A549 (cell line): ENCODE data around the gene ZNF48. TPM values are rescaled to one million over a fixed set of nuclear protein-coding genes. Genes with fewer than 3 reads are reported as not detected.

ENCODE experiments used
- ATAC-seq, 2 experiments: fragments of 200-7000 bp in 1 of 2; fragments of >200 bp in 1 of 2; cut with Nextera tagmentation in 1 of 2; cut with Tn5 transposase in 1 of 2; 3 replicates each; pipeline versions ENCODE4 v1.8.0 to v1.9.1; 2018 to 2020; ENCODE audit warnings: mild to moderate bottlenecking in 1 of 2, moderate library complexity in 1 of 2
- CTCF ChIA-PET: fragments of 300-600 bp; sonication (Branson Sonifier 250); formaldehyde crosslinking; extraction: SDS; loops from one replicate; lab custom pipeline; 2021; ENCODE audit warnings: antibody characterized with exemption, inconsistent platforms; lab: Yijun Ruan, JAX
- POLR2A ChIA-PET: fragments of 350-600 bp; formaldehyde crosslinking; extraction: SDS; loops from one replicate; lab custom pipeline; 2021; ENCODE audit warnings: antibody characterized with exemption, inconsistent platforms; lab: Yijun Ruan, JAX
- DNase-seq, 2 experiments: peaks; one replicate each; pipeline versions ENCODE4 v3.0.0 to v3.0.0-alpha.2; 2011 to 2016; ENCODE audit warnings: low read depth in 1 of 2, low spot score in 1 of 2
- FAIRE-seq: peaks from 2 replicates; lab custom pipeline; 2011; peaks lifted over from hg19 to GRCh38; lab: Jason Lieb, UNC
- H3K27ac ChIP-seq, 2 experiments: fragments of >200 bp; sonication (Bioruptor Twin); formaldehyde crosslinking; 3 replicates each; pipeline ENCODE4 v1.5.1; 2016 to 2017
- H3K4me1 ChIP-seq: fragments of >200 bp; sonication (Bioruptor Twin); formaldehyde crosslinking; 3 replicates; pipeline ENCODE4 v1.6.1; 2016
- H3K4me2 ChIP-seq: fragments of >200 bp; sonication (Bioruptor Twin); formaldehyde crosslinking; 3 replicates; pipeline ENCODE4 v1.6.1; 2016
- H3K4me3 ChIP-seq: fragments of >200 bp; sonication (Bioruptor Twin); formaldehyde crosslinking; 3 replicates; pipeline ENCODE4 v1.5.1; 2016
- H3K9me3 ChIP-seq: fragments of >200 bp; sonication (Bioruptor Twin); formaldehyde crosslinking; 3 replicates; pipeline ENCODE4 v1.6.1; 2016
- BHLHE40 ChIP-seq: IDR thresholded peaks from 2 replicates; pipeline ENCODE4 v1.6.1; 2012; ENCODE audit warnings: low read depth, low read length, inconsistent platforms
- CBX2 ChIP-seq: fragments of 200-600 bp; sonication (generic); IDR thresholded peaks from 2 replicates; pipeline ENCODE4 v1.6.1; 2016; ENCODE audit warnings: low read depth, mild to moderate bottlenecking, borderline replicate concordance
- EHF ChIP-seq: fragments of 250-450 bp; sonication (Bioruptor Pico); IDR thresholded peaks from 2 replicates; pipeline ENCODE4 v1.5.0; 2020; ENCODE audit warnings: mild to moderate bottlenecking
- EP300 ChIP-seq, 2 experiments: fragments of >200 bp; sonication (Bioruptor Twin); formaldehyde crosslinking; IDR thresholded peaks; 2 replicates in 1 of 2; 3 replicates in 1 of 2; pipeline ENCODE4 v1.6.1; 2016 to 2017
- ESRRA ChIP-seq: fragments of 150-350 bp; IDR thresholded peaks from 2 replicates; pipeline ENCODE4 v1.6.1; 2014; ENCODE audit warnings: mild to moderate bottlenecking, low read length, borderline replicate concordance
- FOSB ChIP-seq: fragments of 250-450 bp; sonication (Bioruptor Pico); IDR thresholded peaks from 2 replicates; pipeline ENCODE4 v1.5.0; 2020; ENCODE audit warnings: mild to moderate bottlenecking, moderate library complexity
- FOSL2 ChIP-seq, 2 experiments: fragments of 450-650 bp in 1 of 2; fragments of >200 bp in 1 of 2; sonication (Bioruptor Twin) in 1 of 2; formaldehyde crosslinking; IDR thresholded peaks; 2 replicates each; pipeline versions ENCODE4 v1.5.0 to v1.6.1; 2016 to 2020; ENCODE audit warnings: mild to moderate bottlenecking in 1 of 2, moderate library complexity in 1 of 2
- GATA3 ChIP-seq: IDR thresholded peaks from 2 replicates; pipeline ENCODE4 v1.6.1; 2012; ENCODE audit warnings: borderline replicate concordance
- HEYL ChIP-seq: fragments of 250-450 bp; sonication (Bioruptor Pico); IDR thresholded peaks from 2 replicates; pipeline ENCODE4 v1.8.0; 2021; ENCODE audit warnings: mild to moderate bottlenecking, moderate library complexity
- HOXA7 ChIP-seq: fragments of 250-450 bp; sonication (Bioruptor Pico); IDR thresholded peaks from 2 replicates; pipeline ENCODE4 v1.5.0; 2020; ENCODE audit warnings: mild to moderate bottlenecking, moderate library complexity
- HOXB13 ChIP-seq: fragments of 250-450 bp; sonication (Bioruptor Pico); IDR thresholded peaks from 2 replicates; pipeline ENCODE4 v1.5.0; 2020; ENCODE audit warnings: low read depth, mild to moderate bottlenecking, moderate library complexity
- HOXB5 ChIP-seq: fragments of 250-450 bp; sonication (Bioruptor Pico); IDR thresholded peaks from 2 replicates; pipeline ENCODE4 v1.5.0; 2020; ENCODE audit warnings: mild to moderate bottlenecking, moderate library complexity
- JUN ChIP-seq, 2 experiments: fragments of >200 bp; sonication (Bioruptor Twin); formaldehyde crosslinking; IDR thresholded peaks; 2 replicates in 1 of 2; 3 replicates in 1 of 2; pipeline ENCODE4 v1.6.1; 2016 to 2017
- KDM5A ChIP-seq: fragments of 200-600 bp; sonication (generic); IDR thresholded peaks from 2 replicates; pipeline ENCODE4 v1.6.1; 2016; ENCODE audit warnings: antibody characterized with exemption, mild to moderate bottlenecking
- MAZ ChIP-seq: fragments of 150-350 bp; IDR thresholded peaks from 2 replicates; pipeline ENCODE4 v1.6.1; 2014; ENCODE audit warnings: antibody characterized with exemption, low read depth, low read length, borderline replicate concordance
- NPAS2 ChIP-seq: fragments of 250-450 bp; sonication (Bioruptor Pico); IDR thresholded peaks from 2 replicates; pipeline ENCODE4 v1.8.0; 2022; ENCODE audit warnings: mild to moderate bottlenecking, moderate library complexity, borderline replicate concordance
- POLR2A ChIP-seq: IDR thresholded peaks from 2 replicates; pipeline ENCODE4 v1.6.1; 2012; ENCODE audit warnings: mild to moderate bottlenecking, low read length
- POLR2AphosphoS2 ChIP-seq: conservative IDR thresholded peaks from 2 replicates; pipeline ENCODE4 v1.6.1; 2012; ENCODE audit warnings: low read length, improper control_type of control experiment, inconsistent platforms
- RARB ChIP-seq: fragments of 250-450 bp; sonication (Bioruptor Pico); IDR thresholded peaks from 2 replicates; pipeline ENCODE4 v1.8.0; 2021; ENCODE audit warnings: mild to moderate bottlenecking, moderate library complexity
- REST ChIP-seq: fragments of 200-600 bp; sonication (generic); IDR thresholded peaks from 2 replicates; pipeline ENCODE4 v1.6.1; 2016; ENCODE audit warnings: antibody characterized with exemption, mild to moderate bottlenecking, moderate library complexity
- SREBF2 ChIP-seq: fragments of 450-650 bp; IDR thresholded peaks from 2 replicates; pipeline ENCODE4 v1.6.1; 2014; ENCODE audit warnings: mild to moderate bottlenecking, moderate library complexity
- TP53 ChIP-seq: fragments of 250-450 bp; sonication (Bioruptor Pico); IDR thresholded peaks from 2 replicates; pipeline ENCODE4 v1.5.0; 2021; ENCODE audit warnings: mild to moderate bottlenecking, moderate library complexity
- USF2 ChIP-seq: fragments of 450-650 bp; IDR thresholded peaks from 2 replicates; pipeline ENCODE4 v1.6.1; 2014; ENCODE audit warnings: antibody characterized with exemption
- ZFP36 ChIP-seq: fragments of 450-650 bp; IDR thresholded peaks from 2 replicates; pipeline ENCODE4 v1.6.1; 2014; ENCODE audit warnings: borderline replicate concordance; ENCODE audit not compliant: partially characterized antibody
- WGBS: methylation state at CpG from one replicate; pipeline ENCODE4 v1.1.6; 2017; ENCODE audit errors: missing lambda C conversion rate; 5-methylcytosine and 5-hydroxymethylcytosine counted together
- polyA plus RNA-seq, 4 experiments: library from polyadenylated mRNA; depleted of rRNA in 3 of 4; stranded (reverse); fragments of >200 nt; fragmentation: RNase III in 1 of 4; extraction: RNeasy Plus Mini Kit Qiagen cat#74134 plus additional on column Dnase treatment in 1 of 4; gene quantifications; 2 replicates in 3 of 4; 3 replicates in 1 of 4; pipeline ENCODE4 v1.2.3, GENCODE V29; 2011 to 2017

ZNF48 gene
- polyA plus RNA-seq, 2 of the 4 experiments (the other 2 are of a cell fraction), result 9.3 to 10.4 TPM

GRCh38 chr16:30351586-30352419 is 43.4 kb upstream of the ZNF48 start:
- FAIRE-seq (no peak), DNase-seq (peak in 1 of 2 experiments; percentile 60), ATAC-seq (peak in 1 of 2 experiments; percentile 9; a peak in 1 of 6 replicates)
- Histone ChIP-seq H3K9me3 (no peaks in the 10 kb centered on the region), H3K4me3 (no peak overlapping the region), H3K4me2 (peak overlapping the region; percentile 46), H3K27ac (peak overlapping the region; percentile 32 to 96; a peak in 4 of 6 replicates), H3K4me1 (peaks cover 41% of the 10 kb centered on the region)
- 68% methylated on average over 11 of the region's 11 CpGs for WGBS
- ChIA-PET POLR2A (interaction anchor here (1.2 kb wide), 1 partner anchor 16 kb away, joined by 3 read pairs; no protein-coding TSS in a partner anchor), CTCF (interaction anchor here (0.8 to 2.4 kb wide), 2 partner anchors 10 to 57 kb away, joined by 3 to 6 read pairs; no protein-coding TSS in a partner anchor)
- TF ChIP-seq FOSL2 (IDR thresholded peaks at IDR 0.05), result no peak
- peak; percentile 46 for TF ChIP-seq FOSL2 (CRISPR knock-in tag; IDR thresholded peaks at IDR 0.05)
- TF ChIP-seq ZFP36, result no peak
- no peak for TF ChIP-seq SREBF2
- TF ChIP-seq CBX2, result no peak
- TF ChIP-seq HOXB13, result no peak
- TF ChIP-seq ESRRA, result no peak
- 0 out of 5 replicates have a peak, but pooled peaks of 1 of the 2 experiments have one; percentile 27 for TF ChIP-seq JUN (IDR thresholded peaks at IDR 0.05)
- TF ChIP-seq KDM5A, result no peak
- TF ChIP-seq EHF (CRISPR knock-in tag), result no peak
- TF ChIP-seq GATA3, result 0 out of 2 replicates have a peak, but pooled peaks have one; percentile 28
- TF ChIP-seq HOXA7 (CRISPR knock-in tag), result no peak
- no peak for TF ChIP-seq HEYL (CRISPR knock-in tag)
- TF ChIP-seq REST, result no peak
- TF ChIP-seq EP300 (IDR thresholded peaks at IDR 0.05), result no peak

- peak overlapping the region; percentile 46 for H3K4me2 ChIP-seq
- no peak for TF ChIP-seq POLR2A
- TF ChIP-seq USF2, result no peak
- TF ChIP-seq TP53 (CRISPR knock-in tag), result no peak
- TF ChIP-seq POLR2AphosphoS2, result no peak
- TF ChIP-seq KDM5A, result no peak
- TF ChIP-seq RARB (CRISPR knock-in tag), result no peak
- no peak for TF ChIP-seq ZFP36
- no peak for TF ChIP-seq NPAS2
- TF ChIP-seq FOSB (CRISPR knock-in tag), result no peak
- TF ChIP-seq MAZ, result no peak
- no peak for TF ChIP-seq HOXB13
- TF ChIP-seq CBX2, result no peak
- no peak for TF ChIP-seq REST
- TF ChIP-seq BHLHE40, result no peak
- no peak for TF ChIP-seq HOXB5 (CRISPR knock-in tag)
Measured at GRCh38 chr16:30352488-30353401, 42.5 kb upstream of the ZNF48 start.

More at GRCh38 chr16:30352488-30353401, 42.5 kb upstream of the ZNF48 start:
- Histone ChIP-seq H3K9me3 (no peaks in the 10 kb centered on the region), H3K4me1 (peaks cover 50% of the 10 kb centered on the region), H3K27ac (peak overlapping the region; percentile 32 to 96; a peak in 4 of 6 replicates), H3K4me3 (no peak overlapping the region)
- no peak for FAIRE-seq
- no peak for DNase-seq
- ChIA-PET POLR2A (interaction anchor here (1.2 kb wide), 1 partner anchor 17 kb away, joined by 3 read pairs; no protein-coding TSS in a partner anchor), CTCF (interaction anchor here (0.8 to 2.4 kb wide), 2 partner anchors 11 to 56 kb away, joined by 3 to 6 read pairs; no protein-coding TSS in a partner anchor)
- 90% methylated on average over 14 of the region's 14 CpGs for WGBS
- no peak for ATAC-seq
